Activated CD4-positive, alpha-beta memory T cell treated with anti-CD3 and anti-CD28 coated beads, Interleukin-2, amount 10 ng/mL, durations not matched to agents 7 days and 5 days (primary cell): ENCODE results near the gene UPK2. TPM values are rescaled to one million over a fixed set of nuclear protein-coding genes. Genes with fewer than 3 reads are reported as not detected.

Experiments
- total RNA-seq, 2 experiments: library from RNA; stranded (reverse); gene quantifications; one replicate each; pipeline ENCODE4 v1.2.3, GENCODE V29; 2021

UPK2 gene
- total RNA-seq, 2 experiments from 2014 or later = not detected

Other genes with a start within 250 kb of the UPK2 start
- gene DDX6, start 165.1 kb upstream of the UPK2 start, total RNA-seq = 100 to 1,000 TPM; 154 to 155 TPM
- gene CXCR5, start 72.4 kb upstream of the UPK2 start, total RNA-seq = under 1 TPM; 0.83 to 0.86 TPM
- 10 to 100 TPM; 56.8 to 62.5 TPM for gene BCL9L, start 30.4 kb upstream of the UPK2 start, total RNA-seq
- gene FOXR1, start 15.5 kb downstream of the UPK2 start, total RNA-seq = not detected
- gene CENATAC, start 41.8 kb downstream of the UPK2 start, total RNA-seq = 10 to 100 TPM; 34.6 to 35.0 TPM
- 1,000 to 10,000 TPM; 1,257 to 1,287 TPM for gene RPS25, start 62.0 kb downstream of the UPK2 start, total RNA-seq
- 10 to 100 TPM; 67.0 to 71.1 TPM for gene TRAPPC4, start 62.5 kb downstream of the UPK2 start, total RNA-seq
- gene SLC37A4, start 74.6 kb downstream of the UPK2 start, total RNA-seq = 10 to 100 TPM; 31.6 to 33.9 TPM
- 100 to 1,000 TPM; 123 to 125 TPM for gene HYOU1, start 100.9 kb downstream of the UPK2 start, total RNA-seq
- gene VPS11, start 111.5 kb downstream of the UPK2 start, total RNA-seq = 10 to 100 TPM; 30.6 to 36.1 TPM
- 10 to 100 TPM; 17.3 to 18.8 TPM for gene HMBS, start 128.6 kb downstream of the UPK2 start, total RNA-seq
- 10 to 100 TPM; 57.3 to 58.4 TPM for gene DPAGT1, start 145.6 kb downstream of the UPK2 start, total RNA-seq
- gene C2CD2L, start 151.0 kb downstream of the UPK2 start, total RNA-seq = 10 to 100 TPM; 28.5 to 29.2 TPM
- 10 to 100 TPM; 36.6 to 36.7 TPM for gene HINFP, start 165.3 kb downstream of the UPK2 start, total RNA-seq
- not detected for gene ABCG4, start 192.8 kb downstream of the UPK2 start, total RNA-seq
- 10 to 100 TPM; 19.2 to 21.9 TPM for gene NLRX1, start 212.4 kb downstream of the UPK2 start, total RNA-seq
- gene NHERF4, start 229.2 kb downstream of the UPK2 start, total RNA-seq = under 1 TPM; 0.33 to 0.35 TPM